SK-N-SH treated with all-trans-retinoic acid at 6 μM for 48 hours (cell line): ENCODE results near the gene TCF7.

Experiments used
- ARNTL ChIP-seq: fragments of 450-650 bp; formaldehyde crosslinking; IDR thresholded peaks from 2 replicates; pipeline ENCODE4 v1.5.0; 2020; ENCODE audit warnings: low read depth, mild to moderate bottlenecking, moderate library complexity, borderline replicate concordance
- BACH2 ChIP-seq: fragments of 250-450 bp; sonication (Bioruptor Pico); IDR thresholded peaks from 2 replicates; pipeline ENCODE4 v1.9.0; 2021; ENCODE audit warnings: mild to moderate bottlenecking, borderline replicate concordance
- CREB5 ChIP-seq: fragments of 250-450 bp; sonication (Bioruptor Pico); IDR thresholded peaks from 2 replicates; pipeline ENCODE4 v1.5.1; 2020; ENCODE audit warnings: low read depth, mild to moderate bottlenecking, moderate library complexity
- PATZ1 ChIP-seq: fragments of 250-450 bp; sonication (Bioruptor Pico); IDR thresholded peaks from 2 replicates; pipeline ENCODE4 v1.8.0; 2020; ENCODE audit warnings: mild to moderate bottlenecking, moderate library complexity, borderline replicate concordance
- POU6F1 ChIP-seq: fragments of 250-450 bp; sonication (Bioruptor Pico); IDR thresholded peaks from 2 replicates; pipeline ENCODE4 v1.8.0; 2021; ENCODE audit warnings: low read depth, mild to moderate bottlenecking, moderate library complexity, borderline replicate concordance
- PPARA ChIP-seq: fragments of 250-450 bp; sonication (Bioruptor Pico); IDR thresholded peaks from 2 replicates; pipeline ENCODE4 v1.5.0; 2020; ENCODE audit warnings: mild to moderate bottlenecking, borderline replicate concordance
- SNAI2 ChIP-seq: fragments of 250-450 bp; sonication (Bioruptor Pico); IDR thresholded peaks from 2 replicates; pipeline ENCODE4 v1.5.0; 2020; ENCODE audit warnings: mild to moderate bottlenecking, moderate library complexity
- TCF4 ChIP-seq: fragments of 250-450 bp; sonication (Bioruptor Pico); IDR thresholded peaks from 2 replicates; pipeline ENCODE4 v1.8.0; 2021; ENCODE audit warnings: mild to moderate bottlenecking, moderate library complexity, borderline replicate concordance
- TOX ChIP-seq: fragments of 250-450 bp; sonication (Bioruptor Pico); IDR thresholded peaks from 2 replicates; pipeline ENCODE4 v1.8.0; 2021; ENCODE audit warnings: mild to moderate bottlenecking, moderate library complexity, borderline replicate concordance
- ZNF8 ChIP-seq: fragments of 450-650 bp; formaldehyde crosslinking; IDR thresholded peaks from 2 replicates; pipeline ENCODE4 v1.5.0; 2020; ENCODE audit warnings: mild to moderate bottlenecking, moderate library complexity

GRCh38 chr5:134072471-134073210 lies 41.8 kb upstream of the TCF7 start:
- no peak for TF ChIP-seq TCF4 (CRISPR knock-in tag)
- no peak for TF ChIP-seq ZNF8 (CRISPR knock-in tag)
- TF ChIP-seq POU6F1, result no peak
- no peak for TF ChIP-seq SNAI2
- no peak for TF ChIP-seq PATZ1 (CRISPR knock-in tag)
- TF ChIP-seq ARNTL (CRISPR knock-in tag), result no peak
- TF ChIP-seq TOX, result no peak
- no peak for TF ChIP-seq PPARA (CRISPR knock-in tag)
- no peak for TF ChIP-seq CREB5 (CRISPR knock-in tag)
- no peak for TF ChIP-seq BACH2 (CRISPR knock-in tag)
